SHP77 (cell line): ENCODE data around the gene MAP3K9.
A peak's percentile ranks its signal among the peaks of the same experiment; 100 is the strongest.

Experiments used
- DNase-seq, 2 experiments: peaks; one replicate each; lab custom pipeline; 2025; lab: John Stamatoyannopoulos, UW

The MAP3K9 gene

DNA sequence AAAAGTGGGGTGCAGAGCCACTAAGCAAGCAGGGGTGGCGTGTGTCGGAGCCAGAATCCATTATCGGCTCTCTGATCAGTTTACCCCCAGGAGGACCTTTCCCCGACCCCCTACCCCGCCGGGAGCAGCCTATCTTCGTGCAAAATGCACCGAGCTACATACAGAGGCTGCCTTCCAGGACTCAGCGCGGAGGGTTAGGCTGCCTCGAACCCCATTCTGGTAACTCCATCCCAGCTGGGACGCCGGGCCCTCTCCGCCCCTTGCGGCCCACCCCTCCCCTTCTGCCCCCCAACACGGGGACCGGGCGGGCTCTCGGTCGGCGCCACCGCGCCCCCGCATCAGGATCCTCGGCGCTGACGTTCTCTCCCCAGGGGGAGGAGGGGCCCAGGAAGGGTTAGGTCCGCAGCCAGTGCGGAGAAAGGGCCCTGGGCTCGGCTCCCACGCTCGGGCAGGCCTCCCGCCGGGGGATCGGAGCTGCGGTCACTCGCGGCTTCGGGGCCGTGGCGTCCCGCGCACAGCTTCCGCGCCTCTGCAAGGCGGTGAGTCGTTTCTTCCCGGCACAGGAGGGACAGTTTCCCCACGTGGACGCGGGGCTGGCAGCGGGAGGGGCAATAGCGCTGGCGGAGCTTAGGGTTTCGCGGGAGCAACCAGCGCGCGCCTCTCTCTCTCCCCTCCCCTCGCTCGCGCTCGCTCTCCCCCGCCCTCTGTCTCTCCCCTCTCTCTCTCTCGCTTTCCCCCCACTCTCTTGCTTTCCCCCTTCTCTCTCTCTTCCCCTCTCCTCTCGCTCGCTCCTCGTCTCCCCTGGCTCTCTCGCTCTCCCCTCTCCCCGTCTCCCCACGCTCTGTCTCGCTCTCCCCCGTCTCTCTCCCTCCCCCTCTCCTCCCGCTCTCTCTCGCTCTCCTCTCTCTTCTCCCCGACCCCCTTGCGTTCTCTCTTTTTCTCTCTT, 12.5 kb upstream of the MAP3K9 start:
- DNase-seq: peak in 1 of 2 experiments; percentile 37

DNA sequence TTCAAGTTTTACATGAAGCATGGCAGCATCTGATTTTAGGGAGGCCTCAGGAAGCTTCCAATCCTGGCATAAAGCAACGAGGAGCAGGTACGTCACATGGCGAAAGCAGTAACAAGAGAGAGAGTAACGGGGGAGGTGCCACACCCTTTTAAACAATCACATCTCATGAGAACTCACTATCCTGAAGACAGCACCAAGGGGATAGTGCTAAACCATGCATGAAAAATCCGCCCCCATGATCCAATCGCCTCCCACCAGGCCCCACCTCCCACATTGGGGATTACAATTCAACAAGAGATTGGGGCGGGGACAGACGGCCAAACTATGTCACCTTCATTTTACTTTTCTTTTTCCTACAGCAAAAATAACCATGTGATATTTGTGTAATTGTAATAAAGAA, 7.2 kb upstream of the MAP3K9 start:
- DNase-seq: no peak

DNA sequence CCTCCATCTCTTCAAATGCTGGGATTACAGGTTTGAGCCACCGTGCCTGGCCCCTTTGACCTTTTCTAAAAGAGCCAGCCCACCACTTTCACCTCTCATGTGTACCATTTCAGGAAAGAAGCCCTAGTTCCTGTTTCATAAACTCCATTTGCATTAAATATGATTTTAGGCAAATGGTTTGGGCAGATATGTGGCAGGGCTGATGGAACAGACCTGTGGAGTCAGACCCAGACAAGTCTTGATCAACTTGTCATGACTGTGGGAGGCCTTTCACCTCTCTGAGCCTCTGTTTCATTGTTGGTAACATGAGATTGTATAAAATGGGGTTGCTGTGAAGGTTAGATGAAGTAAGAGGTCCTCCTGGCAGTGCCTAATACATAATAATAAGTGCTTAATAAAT, 5.2 kb upstream of the MAP3K9 start:
- DNase-seq: no peak

DNA sequence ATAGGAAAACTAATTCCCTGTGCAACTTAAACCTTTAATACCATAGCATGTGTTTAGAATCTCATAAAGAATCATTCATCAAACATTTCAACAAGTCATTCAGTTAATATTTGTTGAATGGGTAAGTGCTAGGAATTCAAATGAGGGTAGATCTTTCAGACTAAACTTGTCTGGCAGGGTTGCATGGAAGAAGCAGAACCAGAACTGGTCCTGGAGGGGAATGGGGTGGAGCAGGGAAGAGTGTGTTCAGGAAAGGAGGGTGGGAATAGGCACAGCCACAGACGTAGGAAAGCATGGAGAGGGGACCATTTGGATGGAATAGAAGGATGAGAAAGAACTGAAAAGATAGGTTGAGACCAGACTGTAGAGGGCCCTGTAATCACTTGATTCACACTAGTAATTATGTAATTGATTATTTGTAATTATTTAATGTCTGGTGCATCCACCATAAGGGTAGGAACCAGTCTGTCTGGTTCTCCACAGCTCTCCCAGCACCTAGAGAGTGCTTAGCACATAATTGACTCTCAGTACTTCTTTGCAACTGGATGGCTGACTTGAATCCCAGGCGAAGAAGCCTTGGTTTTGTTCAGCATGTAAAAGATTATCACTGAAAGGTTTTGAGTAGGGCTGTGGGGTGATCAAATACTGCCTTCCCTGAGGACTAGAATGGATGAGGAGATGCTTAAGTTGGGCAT, 3.0 kb upstream of the MAP3K9 start:
- no peak for DNase-seq

DNA sequence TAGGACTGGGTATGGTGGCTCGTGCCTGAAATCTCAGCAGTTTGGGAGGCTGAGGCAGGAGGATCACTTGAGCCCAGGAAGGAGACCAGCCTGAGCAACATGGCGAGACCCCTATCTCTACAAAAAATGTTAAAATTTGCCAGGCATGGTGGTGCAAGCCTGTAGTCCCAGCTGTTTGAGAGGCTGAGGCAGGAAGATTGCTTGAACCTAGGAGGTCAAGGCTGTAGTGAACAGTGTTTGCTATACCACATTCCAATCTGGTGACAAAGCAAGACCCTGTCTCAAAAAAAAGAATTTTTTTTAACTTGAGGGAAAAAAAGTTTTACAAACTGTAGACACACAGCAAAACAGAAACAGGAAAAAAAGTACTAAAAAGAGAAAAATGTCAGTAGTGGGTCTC, 2.3 kb upstream of the MAP3K9 start:
- DNase-seq: no peak

DNA sequence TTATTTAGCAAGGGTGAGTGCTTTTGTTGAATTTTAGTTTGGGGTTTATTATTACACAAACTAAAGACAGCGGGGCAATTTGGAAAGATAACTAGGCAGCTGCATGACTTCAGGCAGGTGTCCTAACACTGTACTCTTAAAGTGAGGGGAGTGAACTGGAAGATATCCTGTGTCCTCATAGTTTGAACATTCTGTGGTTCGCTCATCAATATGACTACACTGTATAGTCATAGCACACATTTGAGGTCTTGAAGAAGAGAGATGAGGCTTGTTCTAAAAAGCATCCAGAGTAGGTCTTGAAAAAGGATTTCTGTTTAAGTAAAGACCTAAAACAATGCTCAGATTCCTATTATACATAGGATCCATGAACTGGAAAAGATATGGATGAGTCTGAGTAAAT, 1.7 kb upstream of the MAP3K9 start:
- no peak for DNase-seq

DNA sequence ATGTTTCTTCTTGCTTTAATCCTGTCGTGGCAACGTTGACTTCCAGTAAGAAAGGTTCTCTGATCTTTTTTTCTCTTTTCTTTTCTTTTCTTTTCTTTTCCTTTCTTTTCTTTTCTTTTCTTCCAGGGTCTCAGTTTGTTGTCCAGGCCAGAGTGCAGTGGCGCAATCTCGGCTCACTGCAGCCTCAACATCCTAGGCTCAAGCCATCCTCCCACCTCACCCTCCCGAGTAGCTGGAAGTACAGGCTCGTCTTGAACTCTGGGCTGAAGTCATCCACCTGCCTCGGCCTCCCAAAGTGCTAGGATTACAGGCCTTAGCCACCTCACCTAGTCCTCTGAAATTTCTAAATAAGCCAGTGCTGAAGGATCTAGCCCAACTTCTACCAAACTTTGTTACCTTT, 1.3 kb upstream of the MAP3K9 start:
- DNase-seq: no peak

DNA sequence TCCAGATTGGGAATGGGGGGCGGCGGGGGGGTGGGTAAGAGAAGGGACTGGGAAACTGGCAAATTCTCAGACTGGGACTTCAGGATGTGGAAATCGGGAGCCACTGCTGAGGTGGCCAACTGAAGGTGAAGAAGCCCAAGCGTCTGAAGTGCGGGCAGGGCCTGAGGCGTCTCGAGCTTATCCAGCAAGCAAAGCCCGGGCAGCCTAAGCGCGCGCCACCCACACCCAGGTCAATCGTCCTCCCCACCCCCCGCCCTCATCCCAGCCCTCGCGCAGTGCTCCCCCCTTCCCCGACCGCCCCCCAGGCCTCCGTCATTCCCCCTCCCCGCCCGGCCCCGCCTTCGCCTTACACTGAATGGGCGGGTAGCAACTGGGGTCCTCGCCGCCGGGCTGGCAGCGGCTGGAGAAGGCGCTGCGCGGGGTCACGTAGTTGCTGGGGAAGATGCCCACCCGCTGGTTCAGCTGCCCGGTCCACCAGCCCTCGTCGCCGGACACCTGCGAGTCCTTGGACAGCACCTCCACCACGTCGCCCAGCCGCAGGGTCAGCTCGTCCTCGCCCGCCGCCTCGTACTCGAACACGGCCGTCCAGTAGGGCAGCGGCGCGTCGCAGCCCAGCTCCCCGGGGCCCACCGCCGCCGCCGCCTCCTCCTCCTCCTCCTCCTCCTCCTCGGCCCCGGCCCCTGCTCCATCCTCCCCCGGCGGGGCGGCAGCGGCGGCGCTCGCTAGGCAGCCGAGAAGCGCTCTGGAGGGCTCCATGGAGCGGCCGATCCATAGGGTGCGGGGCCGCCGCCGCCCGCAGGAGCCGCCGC, 693 bp downstream of the MAP3K9 start:
- DNase-seq: peak in 1 of 2 experiments; percentile 29

DNA sequence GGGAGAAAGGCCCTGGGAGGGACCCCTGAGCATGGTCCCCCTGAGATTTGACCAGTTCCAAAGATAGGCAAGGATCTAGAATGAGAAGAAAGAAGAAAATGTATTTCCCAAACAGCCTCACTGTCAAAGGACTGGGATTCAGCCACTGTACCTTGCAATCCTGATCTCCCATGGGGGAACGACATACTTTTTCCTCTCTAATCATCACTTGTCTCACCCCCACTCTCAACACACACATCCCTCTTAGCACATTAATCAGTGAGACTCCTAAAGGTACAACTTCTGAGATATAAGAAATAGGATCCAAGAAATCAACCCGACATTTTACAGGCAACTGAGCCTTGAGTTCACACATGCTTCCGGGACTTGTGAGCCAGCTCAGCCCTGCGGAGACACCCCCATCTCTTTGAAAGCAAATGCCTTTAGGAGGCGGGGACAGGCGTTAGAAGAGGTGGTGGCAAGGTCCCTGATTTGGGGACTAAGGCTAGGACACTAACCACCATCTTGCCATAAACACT, 1.4 kb downstream of the MAP3K9 start:
- DNase-seq: peak in 1 of 2 experiments; percentile 18

DNA sequence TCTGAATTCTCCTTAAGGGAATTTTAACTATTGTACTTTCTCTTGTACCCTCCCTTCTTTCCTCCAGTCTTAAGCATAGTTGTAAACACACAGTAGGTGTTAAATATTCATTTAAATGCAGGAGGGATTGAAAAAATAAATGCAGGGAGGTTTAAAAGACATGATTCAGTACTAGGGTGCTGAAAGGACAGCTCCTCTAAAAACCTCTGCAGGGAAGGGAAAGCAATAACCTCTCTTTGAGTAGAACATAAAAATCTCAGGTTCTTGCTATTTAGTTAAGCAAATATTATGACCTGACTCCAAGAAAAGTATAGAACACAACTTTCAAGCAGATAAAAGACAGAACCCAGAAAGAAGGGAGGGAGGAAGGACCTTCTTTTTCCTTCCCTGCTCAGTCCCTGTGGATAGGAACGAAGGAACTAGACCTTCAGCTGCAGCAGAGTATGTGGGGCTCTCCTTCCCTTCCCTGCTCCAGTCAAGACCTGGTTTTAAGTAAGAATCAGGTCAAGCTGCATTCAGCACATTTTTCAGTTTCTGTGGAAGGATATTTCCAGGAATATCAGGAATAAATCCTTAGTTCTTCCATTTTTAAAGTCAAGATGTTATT, 4.7 kb downstream of the MAP3K9 start:
- DNase-seq: no peak

DNA sequence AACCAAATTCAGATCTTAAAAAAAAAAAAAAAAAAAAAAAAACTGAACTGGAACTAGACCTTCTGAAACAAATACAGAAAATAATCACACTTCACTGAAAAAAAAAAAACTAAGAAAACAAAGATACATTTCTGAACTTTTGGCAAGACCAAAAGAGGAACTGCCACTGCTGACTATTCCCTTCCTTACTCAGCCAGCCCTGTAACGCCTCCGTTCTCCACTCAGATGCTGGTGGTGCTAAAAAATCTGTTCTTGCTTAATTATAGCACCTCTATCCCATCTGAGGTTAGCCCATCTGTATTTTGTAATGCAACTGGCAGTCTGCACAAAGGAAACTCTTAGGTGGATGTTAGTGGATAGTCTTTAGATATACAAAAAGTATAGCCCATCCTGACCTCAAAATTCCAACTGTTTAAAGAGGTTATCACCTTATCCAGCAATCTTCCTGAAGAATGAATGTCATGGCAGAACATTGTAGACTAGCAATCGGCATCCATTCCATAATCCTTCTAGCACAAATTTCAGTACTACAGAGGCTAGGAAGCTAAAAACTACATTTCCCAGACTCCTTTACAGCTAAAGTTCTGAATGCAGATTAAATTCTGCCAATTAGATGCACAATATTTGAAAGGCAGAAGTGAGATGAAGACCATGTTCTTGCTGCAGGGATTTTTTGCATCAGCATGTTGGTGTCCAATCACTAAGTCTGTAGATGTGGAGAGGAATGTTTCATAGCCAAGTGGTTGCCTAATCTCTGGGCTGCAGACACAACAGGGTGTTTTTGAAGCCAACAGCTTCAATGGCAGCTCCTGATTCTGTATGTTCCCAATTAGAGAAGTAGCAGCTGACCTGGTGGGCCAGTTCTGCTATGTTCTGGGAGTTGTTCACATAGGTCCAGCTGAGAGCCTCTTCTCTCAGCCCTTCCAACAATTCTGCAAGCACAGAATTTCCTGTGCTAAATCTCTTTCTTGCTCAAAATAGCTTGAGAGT, 5.7 kb downstream of the MAP3K9 start:
- no peak for DNase-seq

DNA sequence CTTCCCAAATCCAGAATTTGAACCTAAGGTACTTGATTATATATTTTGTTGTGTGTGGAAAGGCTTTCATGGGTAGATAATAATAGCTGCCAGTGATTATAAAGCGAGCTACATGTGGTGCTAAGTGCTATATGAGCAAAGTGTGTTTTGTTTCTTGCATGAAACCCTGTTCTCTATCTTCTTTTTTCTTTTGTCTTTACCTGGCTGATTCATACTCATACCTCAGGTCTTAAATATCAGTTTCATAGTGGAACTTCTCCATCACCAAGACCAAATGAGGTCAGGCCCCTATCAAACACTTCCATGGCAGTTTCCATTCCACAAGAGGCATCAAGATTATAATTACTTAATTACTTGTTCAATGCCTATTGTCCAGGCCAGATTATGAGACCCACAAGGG, 6.9 kb downstream of the MAP3K9 start:
- DNase-seq: no peak

DNA sequence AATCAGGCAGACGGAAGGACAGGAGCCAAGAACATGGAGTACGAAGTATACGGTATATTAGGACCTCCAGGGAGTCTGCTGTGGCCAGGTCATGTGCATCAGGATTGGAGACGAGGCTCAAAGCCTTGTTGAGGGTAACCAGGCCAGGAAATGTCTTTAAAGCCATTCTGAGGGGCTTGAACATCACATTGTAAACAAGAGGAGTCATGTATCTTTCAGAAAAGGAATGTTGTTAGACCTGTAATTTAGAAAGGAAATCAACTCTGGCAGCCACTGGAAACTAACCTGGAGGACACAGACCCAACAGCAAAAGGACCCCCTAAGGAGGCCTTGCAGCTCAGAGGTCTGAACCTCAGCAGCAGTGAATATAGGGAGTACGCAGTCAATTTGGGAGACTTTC, 7.5 kb downstream of the MAP3K9 start:
- DNase-seq: no peak

DNA sequence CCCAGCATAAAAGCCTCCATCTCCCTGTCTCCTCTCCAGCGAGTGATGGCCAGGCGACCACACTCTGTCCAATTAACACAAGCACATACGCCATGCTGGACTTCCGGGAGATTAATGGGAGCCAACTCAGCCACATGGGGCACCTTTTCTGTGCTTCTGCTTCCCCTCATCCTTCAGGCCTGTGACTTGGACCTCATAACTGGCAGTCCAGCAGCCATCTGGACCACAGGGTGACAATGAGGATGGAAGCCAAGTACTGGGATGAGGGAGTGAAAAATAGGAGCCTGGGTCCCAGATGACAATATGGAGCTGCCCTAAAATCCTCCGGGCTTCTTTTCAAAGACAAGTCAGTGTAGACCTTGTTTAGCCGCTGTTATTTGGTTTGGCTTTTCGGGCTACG, 12.8 kb downstream of the MAP3K9 start:
- DNase-seq: no peak

DNA sequence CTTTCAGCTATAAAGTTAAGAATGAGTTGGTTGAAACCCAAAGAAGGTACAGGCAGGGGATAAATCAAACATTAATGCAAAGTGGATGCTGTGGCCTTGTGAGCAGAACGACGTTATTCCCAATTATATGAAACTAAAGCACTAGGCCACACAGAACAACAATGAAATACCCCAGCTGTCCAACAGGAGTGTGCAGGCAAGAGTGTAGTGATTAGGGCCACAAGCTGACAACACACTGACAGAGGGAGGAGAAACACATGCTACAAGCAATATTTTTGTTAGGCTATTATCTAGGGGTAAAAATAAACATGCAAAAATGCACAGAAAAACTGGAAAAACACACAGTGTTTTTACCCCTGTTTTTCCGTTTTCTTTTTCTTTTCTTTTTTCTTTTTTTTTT, 15.0 kb downstream of the MAP3K9 start:
- DNase-seq: no peak

DNA sequence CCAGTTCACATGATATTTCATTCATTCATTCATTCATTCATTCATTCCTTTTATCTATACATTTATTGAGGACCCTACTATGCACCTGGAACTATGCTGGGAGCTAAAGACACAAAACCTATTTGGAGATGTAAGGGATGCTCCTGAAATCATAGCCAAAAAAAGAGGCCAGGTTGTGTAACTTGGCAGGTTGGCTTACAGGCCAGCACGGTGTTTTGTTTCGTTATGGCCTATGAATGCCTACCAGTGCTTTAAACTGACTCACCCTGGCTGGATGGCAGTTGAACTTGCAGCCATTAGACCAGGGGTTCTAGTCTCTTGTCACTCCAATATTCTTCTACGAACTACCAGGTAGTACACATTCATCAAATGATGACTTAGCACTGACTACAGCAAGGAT, 15.7 kb downstream of the MAP3K9 start:
- no peak for DNase-seq

DNA sequence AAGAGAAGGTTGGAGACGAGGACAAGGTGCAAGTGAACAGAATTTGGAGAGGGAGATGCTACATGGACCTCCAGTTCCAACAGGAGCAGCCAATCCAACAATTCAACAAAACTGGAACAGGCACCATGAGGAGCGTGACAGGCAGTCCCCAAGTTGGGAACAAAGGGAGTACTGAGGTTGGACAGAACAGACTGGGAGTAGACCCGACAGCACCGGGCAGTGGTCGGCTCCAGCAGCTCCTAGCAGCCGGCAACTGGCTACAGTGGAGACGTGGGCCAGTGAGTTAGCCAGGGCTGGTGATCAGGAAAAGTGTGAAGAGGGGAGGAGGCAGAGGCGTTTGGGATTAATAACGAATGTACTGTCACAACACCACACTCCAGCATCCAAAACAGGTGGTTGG, 16.4 kb downstream of the MAP3K9 start:
- no peak for DNase-seq

DNA sequence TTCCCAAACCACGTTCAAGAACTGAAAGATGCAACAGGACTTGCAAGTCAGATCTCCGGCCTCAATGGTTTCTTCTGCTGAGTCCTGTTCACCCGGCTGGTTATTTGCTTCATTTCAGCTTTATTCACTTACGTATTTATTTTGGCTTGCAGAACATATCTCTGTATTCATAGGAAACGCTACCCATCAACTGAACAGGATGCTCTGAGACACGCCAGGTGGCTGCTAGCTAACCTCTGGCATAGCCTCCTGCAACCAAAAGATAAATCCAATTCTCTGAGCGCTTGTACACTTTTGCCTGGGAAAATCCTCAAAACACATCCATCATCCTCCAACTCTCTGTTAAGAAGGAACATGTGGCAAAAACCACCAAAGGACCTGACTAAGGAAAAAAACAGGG, 17.3 kb downstream of the MAP3K9 start:
- no peak for DNase-seq

DNA sequence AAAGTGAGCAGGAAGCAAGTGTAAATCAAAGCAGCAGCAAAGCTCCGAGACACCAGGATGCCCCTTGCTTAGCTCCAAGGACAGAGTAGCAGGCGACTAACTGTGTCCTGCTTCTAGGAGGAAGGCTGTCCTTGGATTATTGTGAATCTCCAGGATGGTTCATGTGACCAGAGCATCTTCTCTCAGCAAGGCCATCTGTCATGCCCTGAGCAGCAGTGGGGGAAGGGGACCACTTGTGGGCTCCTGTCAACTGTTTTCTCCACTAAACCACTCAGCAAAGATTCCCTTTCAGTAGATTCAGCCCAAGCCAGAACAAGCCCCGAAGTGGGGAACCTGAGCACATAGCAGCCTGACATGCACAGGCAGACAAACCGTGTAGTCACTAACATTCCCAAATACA, 19.4 kb downstream of the MAP3K9 start:
- DNase-seq: no peak

DNA sequence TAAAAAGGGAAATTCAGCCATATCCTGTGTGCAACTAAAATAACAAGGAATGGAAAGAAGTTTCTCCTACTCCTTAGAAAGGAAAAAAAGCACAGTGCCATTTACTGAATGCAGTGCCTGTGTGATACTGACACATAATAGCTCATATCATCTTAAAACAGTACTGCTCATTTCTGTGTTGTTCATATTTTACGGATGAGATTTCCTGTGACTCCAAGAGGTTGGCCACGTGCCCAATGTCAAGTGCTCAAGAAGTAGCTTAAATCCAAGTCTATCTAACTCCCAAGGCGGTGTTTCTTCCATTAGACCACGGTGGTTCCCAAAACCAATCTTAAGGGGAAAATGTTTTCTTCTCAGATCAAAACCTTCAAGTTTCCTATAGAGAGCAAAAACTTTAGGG, 20.0 kb downstream of the MAP3K9 start:
- no peak for DNase-seq

DNA sequence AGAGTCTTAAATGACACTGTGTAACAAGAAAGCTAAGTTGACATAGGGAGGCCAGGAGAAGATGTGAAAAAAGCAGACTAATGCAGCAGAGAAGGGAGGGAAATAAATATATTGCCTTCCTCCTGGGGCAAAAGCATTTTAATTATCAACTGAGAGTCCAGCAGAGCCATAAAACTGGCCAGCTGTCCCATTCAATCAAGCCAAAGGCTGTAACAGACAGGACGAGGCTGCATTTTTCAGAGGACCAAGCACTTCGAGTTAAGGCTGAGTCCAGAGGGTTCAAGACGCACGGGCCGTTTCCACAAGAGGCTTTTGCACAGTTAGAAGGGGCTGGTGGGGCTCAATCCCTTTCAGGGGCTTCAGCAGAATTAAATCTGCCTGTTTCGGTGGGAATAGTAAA, 20.4 kb downstream of the MAP3K9 start:
- DNase-seq: no peak
